Activated CD8-positive, alpha-beta T cell treated with anti-CD3 and anti-CD28 coated beads for 36 hours (primary cell): ENCODE measurements around the gene USP5. TPM values are rescaled to one million over a fixed set of nuclear protein-coding genes. Genes with fewer than 3 reads are reported as not detected.

Source experiments
- ATAC-seq: fragments of 200-7000 bp; cut with Tn5 transposase; one replicate; pipeline ENCODE4 v1.10.0; 2021; ENCODE audit warnings: mild to moderate bottlenecking, moderate library complexity
- CTCF ChIA-PET: fragments of 350-600 bp; sonication (Branson Sonifier 250); formaldehyde crosslinking; loops from one replicate; lab custom pipeline; 2021; ENCODE audit warnings: antibody characterized with exemption; lab: Charles Lee
- POLR2A ChIA-PET: fragments of 350-600 bp; sonication (Branson Sonifier 250); formaldehyde crosslinking; loops from one replicate; lab custom pipeline; 2021; ENCODE audit warnings: antibody characterized with exemption; lab: Charles Lee
- DNase-seq: peaks from one replicate; pipeline ENCODE4 v3.0.0-alpha.2; 2020
- H3K27ac Mint-ChIP-seq: one replicate; pipeline ENCODE4 v1.8.0; 2021; ENCODE audit warnings: mild to moderate bottlenecking, mixed read lengths
- H3K27me3 Mint-ChIP-seq: one replicate; pipeline ENCODE4 v1.8.0; 2021; ENCODE audit warnings: mixed read lengths
- H3K36me3 Mint-ChIP-seq: one replicate; pipeline ENCODE4 v1.8.0; 2021; ENCODE audit warnings: low read depth, mixed read lengths
- H3K4me1 Mint-ChIP-seq: one replicate; pipeline ENCODE4 v1.8.0; 2021; ENCODE audit warnings: low read depth, mixed read lengths
- H3K4me3 Mint-ChIP-seq: one replicate; pipeline ENCODE4 v1.8.0; 2021; ENCODE audit warnings: mild to moderate bottlenecking, moderate library complexity, mixed read lengths
- H3K9me3 Mint-ChIP-seq: one replicate; pipeline ENCODE4 v1.8.0; 2021; ENCODE audit warnings: mixed read lengths
- intact Hi-C: fragments of 100-400 bp; cut with micrococcal nuclease; formaldehyde crosslinking; loops from one replicate; pipeline ENCODE4 v1.10.0; 2022
- total RNA-seq, 2 experiments: library from RNA; stranded (reverse); gene quantifications; one replicate each; pipeline ENCODE4 v1.2.3, GENCODE V29; 2021
- TF ChIP-seq, protein P1 (sequence below): fragments of 200-600 bp; IDR thresholded peaks from one replicate; pipeline ENCODE4 v1.8.0; 2022; ENCODE audit warnings: antibody characterized with exemption, mild to moderate bottlenecking

Gene USP5
- total RNA-seq, 2 experiments from 2014 or later, result 109 to 112 TPM

DNA sequence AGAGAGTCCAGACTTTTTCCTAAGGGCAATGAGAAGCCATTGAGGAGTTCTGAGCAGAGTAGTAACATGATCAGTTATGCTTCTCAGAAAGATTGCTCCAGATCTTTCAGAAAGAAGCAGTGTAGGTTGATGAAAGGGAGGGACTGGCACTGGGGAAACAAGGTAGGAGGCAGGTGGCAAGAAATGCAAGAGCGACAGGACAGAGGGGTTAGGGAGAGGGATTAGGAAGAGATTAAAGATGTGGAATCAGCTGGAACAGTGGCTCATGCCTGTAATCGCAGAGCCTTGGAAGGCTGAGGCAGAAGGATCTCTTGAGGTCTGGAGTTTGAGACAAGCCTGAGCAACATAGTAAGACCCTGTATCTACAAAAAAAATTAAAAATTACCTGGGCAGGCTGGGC, 4.3 kb upstream of the USP5 start:
- peaks cover 26% of the 10 kb centered on the region for H3K36me3 Mint-ChIP-seq
- no peaks in the 10 kb centered on the region for H3K9me3 Mint-ChIP-seq
- H3K4me3 Mint-ChIP-seq, result no peak overlapping the region
- H3K27ac Mint-ChIP-seq, result no peak overlapping the region
- TF ChIP-seq, protein P1, sequence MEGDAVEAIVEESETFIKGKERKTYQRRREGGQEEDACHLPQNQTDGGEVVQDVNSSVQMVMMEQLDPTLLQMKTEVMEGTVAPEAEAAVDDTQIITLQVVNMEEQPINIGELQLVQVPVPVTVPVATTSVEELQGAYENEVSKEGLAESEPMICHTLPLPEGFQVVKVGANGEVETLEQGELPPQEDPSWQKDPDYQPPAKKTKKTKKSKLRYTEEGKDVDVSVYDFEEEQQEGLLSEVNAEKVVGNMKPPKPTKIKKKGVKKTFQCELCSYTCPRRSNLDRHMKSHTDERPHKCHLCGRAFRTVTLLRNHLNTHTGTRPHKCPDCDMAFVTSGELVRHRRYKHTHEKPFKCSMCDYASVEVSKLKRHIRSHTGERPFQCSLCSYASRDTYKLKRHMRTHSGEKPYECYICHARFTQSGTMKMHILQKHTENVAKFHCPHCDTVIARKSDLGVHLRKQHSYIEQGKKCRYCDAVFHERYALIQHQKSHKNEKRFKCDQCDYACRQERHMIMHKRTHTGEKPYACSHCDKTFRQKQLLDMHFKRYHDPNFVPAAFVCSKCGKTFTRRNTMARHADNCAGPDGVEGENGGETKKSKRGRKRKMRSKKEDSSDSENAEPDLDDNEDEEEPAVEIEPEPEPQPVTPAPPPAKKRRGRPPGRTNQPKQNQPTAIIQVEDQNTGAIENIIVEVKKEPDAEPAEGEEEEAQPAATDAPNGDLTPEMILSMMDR, result no peak
- ATAC-seq (no peak), DNase-seq (no peak)
- H3K4me1 Mint-ChIP-seq, result peaks cover 14% of the 10 kb centered on the region
- POLR2A ChIA-PET, result interaction anchor here (1.0 to 11.4 kb wide), 2 partner anchors 21 to 280 kb away, joined by 3 to 218 read pairs; partner anchors contain the start of genes SPSB2 and TPI1
- intact Hi-C loops, result no loop called here
- CTCF ChIA-PET, result interaction anchor here (6.7 kb wide), 1 partner anchor 14 kb away, joined by 80 read pairs; no protein-coding TSS in a partner anchor
- no peaks in the 10 kb centered on the region for H3K27me3 Mint-ChIP-seq

DNA sequence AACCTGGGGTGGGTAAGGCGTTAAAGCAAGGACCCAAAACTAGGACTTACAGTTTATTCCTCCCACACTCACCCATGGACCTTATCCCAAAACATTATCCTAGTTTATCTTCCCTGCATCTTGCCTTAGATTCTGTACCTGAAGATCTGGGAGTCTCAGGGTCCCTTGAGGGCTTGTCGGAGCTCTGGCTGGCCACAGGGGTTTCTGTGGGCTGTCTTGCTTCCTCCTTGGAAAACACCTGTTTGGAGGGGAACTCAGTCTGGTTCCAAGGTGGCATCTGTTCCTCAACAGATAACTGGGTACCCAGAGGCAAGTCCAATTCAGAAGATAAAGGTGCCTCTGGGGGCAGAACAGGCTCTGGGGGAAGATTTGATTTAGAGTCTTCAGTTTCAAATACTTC, 2.5 kb upstream of the USP5 start:
- Mint-ChIP-seq H3K36me3 (peaks cover 33% of the 10 kb centered on the region), H3K27ac (no peak overlapping the region), H3K9me3 (no peaks in the 10 kb centered on the region), H3K4me3 (peak overlapping the region; percentile 86), H3K27me3 (no peaks in the 10 kb centered on the region), H3K4me1 (peaks cover 24% of the 10 kb centered on the region)
- POLR2A ChIA-PET, result interaction anchor here (1.3 to 11.4 kb wide), 3 partner anchors 13 to 78 kb away, joined by 3 to 218 read pairs (median 5); partner anchors contain the start of genes SPSB2 and TPI1
- DNase-seq (no peak), ATAC-seq (no peak)
- CTCF ChIA-PET, result interaction anchor here (1.3 to 6.7 kb wide), 5 partner anchors 10 to 23 kb away, joined by 3 to 80 read pairs (median 8); partner anchors contain the start of genes GNB3, SPSB2 and TPI1
- intact Hi-C loops, result no loop called here
- TF ChIP-seq, protein P1, result no peak

DNA sequence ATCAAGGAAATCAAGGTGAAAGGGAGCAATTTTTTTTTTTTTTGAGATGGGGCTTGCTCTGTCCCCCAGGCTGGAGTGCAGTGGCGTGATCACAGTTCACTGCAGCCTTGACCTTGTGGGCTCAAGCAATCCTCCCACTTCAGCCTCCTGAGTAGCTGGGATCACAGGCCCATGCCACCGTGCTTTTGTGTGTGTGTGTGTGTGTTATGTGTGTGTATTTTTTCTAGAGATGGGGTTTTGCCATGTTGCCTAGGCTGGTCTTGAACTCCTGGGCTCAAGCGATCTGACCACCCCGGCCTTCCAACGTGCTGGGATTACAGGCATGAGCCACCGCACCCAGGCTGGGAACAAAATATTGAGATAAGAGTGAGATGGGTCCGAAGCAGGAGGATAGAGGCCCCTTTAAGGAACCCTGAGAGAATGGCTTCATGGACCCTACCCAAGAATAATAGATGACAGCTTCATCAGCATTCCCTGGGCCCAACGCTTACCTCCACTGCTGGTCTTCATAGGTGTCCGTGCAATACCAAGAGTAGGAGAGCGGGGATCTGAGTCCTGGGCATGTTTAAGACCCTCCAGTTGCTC, 1.9 kb upstream of the USP5 start:
- CTCF ChIA-PET, result interaction anchor here (2.5 to 7.2 kb wide), 6 partner anchors 11 to 126 kb away, joined by 7 to 124 read pairs (median 28); partner anchors contain the start of genes COPS7A, GNB3, MLF2 and SPSB2
- intact Hi-C loops, result no loop called here
- POLR2A ChIA-PET, result interaction anchor here (0.6 to 11.4 kb wide), 4 partner anchors 13 to 227 kb away, joined by 3 to 218 read pairs (median 12); partner anchors contain the start of genes C12orf57, RNU7-1, SPSB2 and TPI1
- Mint-ChIP-seq H3K4me1 (peaks cover 29% of the 10 kb centered on the region), H3K36me3 (peaks cover 34% of the 10 kb centered on the region), H3K27ac (peak overlapping the region; percentile 51), H3K27me3 (no peaks in the 10 kb centered on the region), H3K9me3 (no peaks in the 10 kb centered on the region), H3K4me3 (peak overlapping the region; percentile 86)
- TF ChIP-seq, protein P1, result no peak
- DNase-seq (no peak), ATAC-seq (no peak)

DNA sequence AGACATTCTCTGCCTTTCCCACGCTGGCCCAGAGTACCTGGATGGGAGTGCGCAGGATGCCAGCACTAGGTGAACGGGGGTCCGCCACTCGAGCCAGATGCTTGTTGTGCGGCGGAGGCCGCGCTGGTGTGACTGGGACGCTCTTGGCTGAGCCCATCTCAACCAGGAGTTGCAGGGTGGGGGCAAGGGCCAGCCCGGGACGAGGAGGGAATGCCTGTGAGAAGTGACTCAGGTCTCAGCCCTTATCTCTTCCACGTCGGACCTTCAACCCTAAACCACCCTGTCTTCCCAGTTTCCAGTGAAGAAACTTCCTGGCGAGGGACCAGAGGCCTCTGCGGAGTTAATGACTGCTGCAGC, 1.2 kb upstream of the USP5 start:
- Mint-ChIP-seq H3K27ac (peak overlapping the region; percentile 98), H3K4me1 (peaks cover 29% of the 10 kb centered on the region), H3K36me3 (peaks cover 34% of the 10 kb centered on the region), H3K9me3 (no peaks in the 10 kb centered on the region), H3K4me3 (peak overlapping the region; percentile 86), H3K27me3 (no peaks in the 10 kb centered on the region)
- ChIA-PET POLR2A (interaction anchor here (1.1 to 11.4 kb wide), 11 partner anchors 8 to 127 kb away, joined by 3 to 218 read pairs (median 8); partner anchors contain the start of genes C12orf57, COPS7A, GNB3 and MLF2), CTCF (interaction anchor here (0.8 to 7.2 kb wide), 15 partner anchors 8 to 293 kb away, joined by 3 to 124 read pairs (median 4); partner anchors contain the start of genes COPS7A, GNB3, MLF2 and P3H3)
- DNase-seq (no peak), ATAC-seq (no peak)
- intact Hi-C loops, result no loop called here
- TF ChIP-seq, protein P1, result no peak
